GM19099 (cell line): ENCODE results near the gene SCLY.

Source experiments
- POLR2A ChIP-seq: IDR thresholded peaks from 3 replicates; pipeline ENCODE4 v1.6.1; 2011; ENCODE audit warnings: low read depth; ENCODE audit not compliant: insufficient read length; ENCODE audit errors: extremely low read depth

Gene SCLY

DNA sequence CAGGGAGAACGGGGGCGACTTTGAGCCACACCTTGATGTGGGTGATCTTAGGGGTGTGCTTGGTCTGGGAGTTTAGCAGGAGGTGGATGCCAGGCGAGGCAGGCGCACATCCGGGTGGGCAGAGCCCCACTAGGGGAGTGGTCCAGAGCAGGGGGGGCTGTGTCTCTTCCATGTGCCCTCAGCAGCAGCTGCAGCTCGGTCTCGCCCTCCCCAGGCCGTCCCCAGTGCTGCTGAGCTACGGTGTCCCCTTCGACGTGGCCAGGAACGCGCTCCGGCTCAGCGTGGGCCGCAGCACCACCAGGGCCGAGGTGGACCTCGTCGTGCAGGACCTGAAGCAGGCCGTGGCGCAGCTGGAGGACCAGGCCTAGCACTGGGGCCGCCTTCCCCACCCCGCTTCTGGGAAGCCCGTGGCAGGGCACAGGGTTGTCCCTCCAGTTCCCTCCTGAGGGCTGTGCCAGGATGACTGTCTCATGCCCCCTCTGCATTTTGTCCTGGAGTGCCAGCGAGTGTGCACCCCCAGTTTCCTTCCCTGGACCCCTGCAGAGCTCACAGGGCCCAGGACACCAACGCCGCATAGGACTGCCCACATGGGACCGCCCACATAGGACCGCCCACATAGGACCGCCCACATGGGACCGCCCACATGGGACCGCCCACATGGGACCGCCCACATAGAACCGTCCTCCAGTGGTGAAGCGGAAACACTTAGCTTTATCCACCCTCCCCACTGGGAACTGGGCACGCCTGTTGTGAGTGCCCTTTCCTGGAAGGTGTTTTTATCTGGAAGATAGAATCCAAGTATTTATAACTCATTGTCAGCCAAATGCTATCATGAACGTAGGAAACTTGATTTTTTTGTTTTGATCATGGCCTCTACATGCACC lies 37.4 kb downstream of the SCLY start:
- peak; percentile 43 for TF ChIP-seq POLR2A

DNA sequence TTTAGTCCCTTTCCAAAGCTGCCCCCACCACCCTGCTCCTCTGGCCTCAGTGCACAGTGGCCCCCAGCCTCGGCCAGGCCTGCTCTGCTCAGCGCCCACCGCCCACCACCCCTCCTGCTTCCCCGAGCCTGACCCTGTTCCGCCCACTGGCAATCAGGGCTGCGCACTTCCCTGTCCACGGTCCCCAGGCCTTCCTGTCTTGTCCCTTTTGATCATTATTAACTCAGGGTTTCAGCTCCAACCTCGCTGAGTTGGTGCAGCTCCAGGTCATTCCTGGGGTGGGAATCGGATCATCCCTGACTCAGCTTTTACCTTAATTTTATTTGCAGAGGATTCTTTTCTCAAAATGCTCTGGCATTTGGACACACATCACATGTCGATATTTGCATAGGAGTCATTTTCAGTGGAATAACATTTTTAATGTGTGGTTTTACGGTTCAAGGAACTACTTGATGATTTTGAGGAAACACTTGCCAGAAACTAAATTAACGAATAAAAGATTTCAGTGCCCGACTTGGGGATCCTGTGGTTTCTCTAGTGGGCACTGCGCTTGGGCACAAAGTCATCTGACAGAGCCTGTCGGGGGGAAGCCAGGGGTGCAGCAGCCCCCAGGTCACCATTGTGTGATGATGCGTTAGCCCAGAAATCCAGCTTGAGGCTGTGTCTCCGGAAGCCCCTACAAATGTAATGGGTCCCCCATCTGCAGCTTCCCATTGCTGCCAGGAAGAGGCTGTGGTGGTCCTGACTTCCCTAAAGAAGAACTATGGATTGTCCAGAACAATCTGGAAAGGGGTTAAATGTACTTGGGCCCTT lies 38.3 kb downstream of the SCLY start:
- TF ChIP-seq POLR2A = no peak

- no peak for TF ChIP-seq POLR2A
Measured at GRCh38 chr2:238099714-238100048, 38.9 kb downstream of the SCLY start.

- no peak for TF ChIP-seq POLR2A
Measured at GRCh38 chr2:238100049-238100820, 39.4 kb downstream of the SCLY start, which contains the start of gene ESPNL. TSS of gene ESPNL (plus strand) at chr2:238100340. CDS start at chr2:238100420, 80 bp downstream.

GRCh38 chr2:238100821-238101771 lies 40.3 kb downstream of the SCLY start:
- TF ChIP-seq POLR2A = no peak

GRCh38 chr2:238101891-238102841 lies 41.4 kb downstream of the SCLY start:
- TF ChIP-seq POLR2A = no peak

DNA sequence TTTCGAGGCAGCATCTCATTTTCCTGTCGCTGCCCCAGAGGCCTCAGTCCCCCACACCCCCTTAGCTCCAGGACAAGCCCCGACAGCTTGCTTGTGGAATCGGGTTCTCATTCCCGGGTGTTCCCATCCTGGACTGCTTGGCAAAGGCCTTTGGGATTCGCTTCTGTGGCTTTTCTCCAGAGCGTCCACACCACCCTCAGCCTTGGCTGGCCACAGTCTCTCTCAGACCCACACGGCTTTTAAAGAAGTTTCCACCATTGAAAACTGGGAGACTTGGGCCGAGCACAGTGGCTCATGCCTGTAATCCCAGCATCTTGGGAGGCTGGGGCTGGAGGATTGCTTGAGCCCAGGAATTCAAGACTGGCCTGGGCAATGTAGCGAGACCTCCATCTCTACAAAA lies 42.1 kb downstream of the SCLY start:
- no peak for TF ChIP-seq POLR2A

DNA sequence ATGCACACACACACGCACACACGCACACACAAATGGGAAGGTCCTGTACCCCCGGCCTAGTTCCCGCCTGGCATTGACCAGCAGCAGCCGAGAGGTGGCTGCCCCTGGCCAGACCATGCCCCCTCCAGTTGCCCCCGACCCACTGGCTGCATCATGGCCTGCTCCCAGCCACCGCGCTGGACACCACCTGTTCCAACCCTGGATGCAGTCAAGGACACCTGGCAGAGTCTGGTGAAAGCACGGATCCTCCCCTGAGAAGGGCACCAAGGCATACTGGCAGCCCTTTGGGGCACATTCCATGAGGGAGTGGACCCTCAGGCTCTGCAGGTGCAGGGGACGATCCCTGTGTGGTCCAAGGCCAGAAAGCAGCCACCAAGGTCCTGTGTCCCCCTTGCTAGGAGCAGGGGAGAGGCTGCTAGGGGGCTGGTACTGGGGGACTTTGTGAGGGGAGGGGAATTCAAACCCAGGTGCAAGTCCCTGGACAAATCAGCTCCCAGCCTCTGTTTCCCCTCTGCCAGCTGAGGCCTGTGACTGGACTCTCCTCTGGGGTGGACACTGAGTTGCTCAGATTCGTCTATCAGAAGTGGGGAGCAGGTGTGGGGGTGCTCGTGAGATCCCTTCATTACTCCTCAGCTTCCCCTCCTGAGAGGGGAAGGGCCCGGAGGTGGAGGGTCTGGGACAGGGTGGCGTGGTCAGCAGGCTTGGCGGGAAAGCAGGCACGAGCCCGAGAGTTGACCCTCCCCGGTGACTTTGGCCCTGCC lies 42.8 kb downstream of the SCLY start:
- no peak for TF ChIP-seq POLR2A

DNA sequence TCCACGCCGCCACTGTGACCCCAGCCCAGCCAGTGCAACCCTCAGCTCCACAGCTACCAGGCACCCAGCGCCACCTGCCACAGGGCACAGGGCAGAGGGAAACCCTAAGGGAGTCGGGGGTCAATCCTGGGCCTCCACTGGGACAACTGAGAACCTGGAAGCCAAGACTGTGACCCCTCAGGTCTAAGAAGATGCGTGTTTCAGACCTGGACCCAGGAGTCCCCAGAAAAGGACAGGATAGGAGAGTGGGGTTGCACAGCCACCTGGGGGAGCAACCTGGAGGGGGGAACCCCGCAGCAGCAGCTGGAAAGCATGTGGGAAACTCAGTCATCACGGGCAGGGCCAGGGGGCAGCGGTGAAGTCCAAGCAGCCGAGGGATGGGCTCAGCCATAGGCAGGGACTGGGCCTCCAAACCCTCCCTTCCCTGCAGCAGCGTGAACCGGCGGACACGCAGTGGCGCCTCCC lies 43.5 kb downstream of the SCLY start:
- TF ChIP-seq POLR2A = no peak

DNA sequence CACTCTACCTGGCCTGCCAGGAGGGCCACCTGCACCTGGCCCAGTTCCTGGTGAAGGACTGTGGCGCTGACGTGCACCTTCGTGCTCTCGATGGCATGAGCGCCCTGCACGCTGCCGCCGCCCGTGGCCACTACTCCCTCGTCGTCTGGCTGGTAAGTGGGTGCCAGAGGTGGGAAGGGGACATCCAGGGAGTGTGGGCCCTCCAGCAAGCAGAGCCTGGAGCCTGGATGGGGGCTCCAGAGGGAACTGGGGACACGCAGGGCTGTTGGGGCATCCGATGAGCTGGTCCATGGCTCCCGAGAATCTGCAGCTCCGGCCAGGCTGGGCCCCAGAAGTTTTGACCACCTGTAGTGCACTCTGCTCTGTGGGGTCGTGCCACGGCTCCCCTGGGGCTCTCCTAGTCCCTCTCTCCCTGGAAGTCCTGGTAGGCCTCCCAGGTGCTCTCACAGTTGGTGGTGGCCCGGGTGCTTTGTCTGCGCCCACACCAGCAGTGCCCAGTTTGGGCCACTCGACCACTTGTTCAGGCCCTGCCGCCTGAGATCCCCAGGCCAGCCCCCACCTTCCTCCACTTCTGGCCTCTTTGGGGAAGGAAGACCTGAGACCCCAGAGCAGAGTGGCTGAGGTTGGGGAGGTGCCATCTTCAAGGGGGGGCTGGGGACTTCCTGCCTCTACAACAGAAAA lies 44.0 kb downstream of the SCLY start:
- TF ChIP-seq POLR2A = no peak

DNA sequence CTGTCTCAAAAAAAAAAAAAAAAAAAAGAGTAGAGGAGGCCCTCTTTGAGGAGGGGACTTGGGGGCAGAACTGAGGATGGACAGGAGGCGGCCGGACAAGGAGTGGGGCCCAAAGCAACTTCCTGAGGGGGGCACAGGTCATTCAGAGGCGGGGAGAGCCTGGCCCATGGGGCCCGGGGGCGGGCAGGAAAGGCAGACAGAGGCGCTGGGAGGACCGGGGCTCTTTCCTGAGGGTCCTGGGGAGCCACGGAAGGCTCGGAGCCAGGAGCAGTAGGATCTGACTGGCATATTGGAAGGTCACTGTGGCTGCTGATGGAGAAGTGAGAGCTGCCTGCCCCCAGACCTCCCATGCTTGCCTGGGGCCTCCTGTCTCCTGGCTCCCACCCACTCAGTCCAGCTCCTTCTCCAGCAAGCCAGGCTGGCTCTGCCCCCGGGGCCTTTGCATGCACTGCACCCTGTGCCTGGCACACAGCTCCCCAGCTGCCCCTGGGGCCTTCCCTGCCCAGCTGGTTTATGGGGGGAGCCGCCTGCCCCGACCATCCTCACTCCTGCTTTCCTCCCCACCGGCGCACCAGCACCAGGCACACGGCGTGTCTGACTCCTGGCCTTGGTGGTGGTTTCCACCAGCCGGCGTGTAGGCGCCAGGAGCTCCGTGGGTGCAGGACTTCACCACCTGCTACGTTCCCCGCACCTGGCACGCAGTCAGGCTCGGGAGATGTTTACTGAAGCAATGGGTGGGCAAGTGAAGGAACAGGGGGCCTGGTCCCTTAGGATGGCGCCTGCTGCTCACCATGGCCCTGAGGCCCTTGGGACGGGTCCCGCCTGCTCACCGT lies 44.9 kb downstream of the SCLY start:
- TF ChIP-seq POLR2A = no peak
